BLaER1 (cell line): ENCODE results near the gene PRTG.

Experiments
- H3K27ac ChIP-seq: shearing (Covaris generic); formaldehyde crosslinking; 2 replicates; pipeline ENCODE4 v1.8.1; 2022
- H3K27me3 ChIP-seq: shearing (Covaris generic); formaldehyde crosslinking; 2 replicates; pipeline ENCODE4 v1.8.1; 2022
- H3K36me3 ChIP-seq: shearing (Covaris generic); formaldehyde crosslinking; 2 replicates; pipeline ENCODE4 v1.8.1; 2022
- H3K4me1 ChIP-seq: shearing (Covaris generic); formaldehyde crosslinking; 2 replicates; pipeline ENCODE4 v1.8.1; 2022
- H3K4me2 ChIP-seq: shearing (Covaris generic); formaldehyde crosslinking; 2 replicates; pipeline ENCODE4 v1.8.1; 2022
- H3K4me3 ChIP-seq: shearing (Covaris generic); formaldehyde crosslinking; 2 replicates; pipeline ENCODE4 v1.8.1; 2022
- H3K9ac ChIP-seq: shearing (Covaris generic); formaldehyde crosslinking; 2 replicates; pipeline ENCODE4 v1.8.1; 2022
- H3K9me3 ChIP-seq: shearing (Covaris generic); formaldehyde crosslinking; 2 replicates; pipeline ENCODE4 v1.8.1; 2022
- H4K20me1 ChIP-seq: shearing (Covaris generic); formaldehyde crosslinking; 2 replicates; pipeline ENCODE4 v1.8.1; 2022
- Cebpa-rat ChIP-seq: shearing (Covaris generic); IDR thresholded peaks from 2 replicates; pipeline ENCODE4 v1.8.1; 2022

Gene PRTG

GRCh38 chr15:55721554-55722185, 21.3 kb downstream of the PRTG start:
- Histone ChIP-seq H3K9ac (no peak overlapping the region), H3K27me3 (no peaks in the 10 kb centered on the region), H3K9me3 (peaks cover 4% of the 10 kb centered on the region; the same call in 1 of the 2 replicates), H3K36me3 (no peaks in the 10 kb centered on the region), H4K20me1 (no peaks in the 10 kb centered on the region), H3K4me2 (no peak overlapping the region), H3K4me3 (no peak overlapping the region), H3K27ac (no peak overlapping the region), H3K4me1 (no peaks in the 10 kb centered on the region)
- no peak for TF ChIP-seq Cebpa-rat

- Histone ChIP-seq H3K36me3 (no peaks in the 10 kb centered on the region), H4K20me1 (no peaks in the 10 kb centered on the region), H3K4me3 (no peak overlapping the region), H3K9me3 (no peaks in the 10 kb centered on the region), H3K4me2 (no peak overlapping the region), H3K4me1 (no peaks in the 10 kb centered on the region), H3K27ac (no peak overlapping the region), H3K27me3 (no peaks in the 10 kb centered on the region), H3K9ac (no peak overlapping the region)
- no peak for TF ChIP-seq Cebpa-rat
These were observed 27.4 kb downstream of the PRTG start for GRCh38 chr15:55715355-55716076.

GRCh38 chr15:55714064-55714463, 28.9 kb downstream of the PRTG start:
- Histone ChIP-seq H3K9me3 (no peaks in the 10 kb centered on the region), H3K36me3 (no peaks in the 10 kb centered on the region), H3K4me3 (no peak overlapping the region), H3K27ac (no peak overlapping the region), H3K4me2 (no peak overlapping the region), H3K4me1 (no peaks in the 10 kb centered on the region), H3K27me3 (no peaks in the 10 kb centered on the region), H4K20me1 (no peaks in the 10 kb centered on the region), H3K9ac (no peak overlapping the region)
- TF ChIP-seq Cebpa-rat, result no peak

GRCh38 chr15:55712363-55712762, 30.6 kb downstream of the PRTG start:
- no peaks in the 10 kb centered on the region for H4K20me1 ChIP-seq
- H3K27me3 ChIP-seq, result no peaks in the 10 kb centered on the region
- H3K36me3 ChIP-seq, result no peaks in the 10 kb centered on the region
- no peaks in the 10 kb centered on the region for H3K4me1 ChIP-seq
- no peak for TF ChIP-seq Cebpa-rat
- H3K4me2 ChIP-seq, result no peak overlapping the region
- H3K9ac ChIP-seq, result no peak overlapping the region
- no peak overlapping the region for H3K4me3 ChIP-seq
- H3K9me3 ChIP-seq, result no peaks in the 10 kb centered on the region
- H3K27ac ChIP-seq, result no peak overlapping the region

GRCh38 chr15:55710286-55710685, 32.7 kb downstream of the PRTG start:
- no peak for TF ChIP-seq Cebpa-rat
- Histone ChIP-seq H3K4me2 (no peak overlapping the region), H4K20me1 (no peaks in the 10 kb centered on the region), H3K9ac (no peak overlapping the region), H3K4me1 (no peaks in the 10 kb centered on the region), H3K36me3 (no peaks in the 10 kb centered on the region), H3K9me3 (no peaks in the 10 kb centered on the region), H3K4me3 (no peak overlapping the region), H3K27ac (no peak overlapping the region), H3K27me3 (no peaks in the 10 kb centered on the region)

DNA sequence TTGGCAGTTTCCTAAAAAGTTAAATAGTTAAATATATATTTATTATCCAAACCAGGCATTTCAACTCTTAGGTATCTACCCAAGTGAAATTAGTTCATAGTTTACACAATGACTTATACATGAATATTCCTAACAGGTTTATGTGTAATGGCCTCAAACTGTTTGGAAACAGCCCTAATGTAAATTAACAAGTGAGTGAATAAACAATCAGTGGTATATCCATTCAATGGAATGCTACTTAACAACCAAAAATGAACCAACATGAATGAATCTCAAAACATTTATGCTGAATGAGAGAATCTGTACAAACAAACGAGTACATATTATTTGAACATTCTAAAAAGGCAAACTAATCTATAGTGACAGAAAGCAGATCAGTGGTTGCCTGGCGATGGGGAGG, 33.5 kb downstream of the PRTG start:
- no peaks in the 10 kb centered on the region for H3K9me3 ChIP-seq
- no peaks in the 10 kb centered on the region for H4K20me1 ChIP-seq
- no peak overlapping the region for H3K9ac ChIP-seq
- H3K4me1 ChIP-seq, result no peaks in the 10 kb centered on the region
- no peak overlapping the region for H3K27ac ChIP-seq
- no peak for TF ChIP-seq Cebpa-rat
- H3K27me3 ChIP-seq, result no peaks in the 10 kb centered on the region
- no peak overlapping the region for H3K4me2 ChIP-seq
- H3K36me3 ChIP-seq, result no peaks in the 10 kb centered on the region
- no peak overlapping the region for H3K4me3 ChIP-seq

- Histone ChIP-seq H3K9me3 (no peaks in the 10 kb centered on the region), H4K20me1 (no peaks in the 10 kb centered on the region), H3K9ac (no peak overlapping the region), H3K4me2 (no peak overlapping the region), H3K27me3 (no peaks in the 10 kb centered on the region), H3K4me3 (no peak overlapping the region), H3K4me1 (peaks cover 5% of the 10 kb centered on the region), H3K36me3 (no peaks in the 10 kb centered on the region), H3K27ac (no peak overlapping the region)
- no peak for TF ChIP-seq Cebpa-rat
These were observed 34.2 kb downstream of the PRTG start for GRCh38 chr15:55708720-55709119.

DNA sequence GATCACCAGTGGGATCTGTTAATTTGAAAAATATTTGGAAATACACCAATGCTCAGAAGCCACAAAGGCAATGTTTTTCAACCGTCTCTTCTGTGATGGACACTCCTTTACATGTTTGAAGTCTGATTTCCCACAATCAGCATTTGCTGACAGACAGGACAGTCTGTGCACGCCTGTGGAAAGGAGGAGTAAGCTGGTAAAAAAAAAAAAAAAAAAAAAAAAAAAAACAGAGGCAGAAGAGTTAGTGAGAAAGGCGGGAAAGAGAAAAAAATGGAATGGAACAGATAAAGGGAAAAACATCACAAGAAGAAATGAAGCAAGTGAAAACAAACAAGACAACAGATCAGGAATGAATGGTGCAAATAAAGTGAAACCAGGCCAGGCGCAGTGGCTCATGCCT, 35.0 kb downstream of the PRTG start:
- H3K9me3 ChIP-seq, result no peaks in the 10 kb centered on the region
- H3K9ac ChIP-seq, result no peak overlapping the region
- no peaks in the 10 kb centered on the region for H3K27me3 ChIP-seq
- no peak overlapping the region for H3K4me2 ChIP-seq
- H3K4me1 ChIP-seq, result peaks cover 11% of the 10 kb centered on the region
- no peak overlapping the region for H3K27ac ChIP-seq
- no peaks in the 10 kb centered on the region for H4K20me1 ChIP-seq
- no peak overlapping the region for H3K4me3 ChIP-seq
- no peaks in the 10 kb centered on the region for H3K36me3 ChIP-seq
- TF ChIP-seq Cebpa-rat, result no peak

DNA sequence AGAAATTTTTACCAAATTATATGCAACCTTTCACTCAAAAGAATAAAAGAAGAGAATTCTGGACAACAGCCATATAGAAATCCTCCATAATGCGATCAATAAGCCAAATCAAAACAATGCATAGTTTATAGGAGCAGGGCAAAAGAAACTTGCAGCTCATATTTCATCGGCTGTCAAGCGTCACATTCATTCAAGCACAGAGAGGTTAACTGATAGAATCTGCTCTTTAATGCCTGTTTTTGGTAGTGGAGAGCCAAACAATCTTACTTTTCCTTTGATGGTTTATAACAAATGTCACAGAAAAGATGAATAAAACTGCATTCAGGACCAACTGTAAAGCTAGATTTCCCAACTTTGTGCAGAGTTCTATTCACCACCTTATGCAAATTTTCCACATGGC, 35.4 kb downstream of the PRTG start:
- Histone ChIP-seq H3K27ac (no peak overlapping the region), H3K4me3 (no peak overlapping the region), H3K9me3 (no peaks in the 10 kb centered on the region), H3K4me1 (peaks cover 11% of the 10 kb centered on the region), H4K20me1 (no peaks in the 10 kb centered on the region), H3K4me2 (no peak overlapping the region), H3K9ac (no peak overlapping the region), H3K27me3 (no peaks in the 10 kb centered on the region), H3K36me3 (no peaks in the 10 kb centered on the region)
- no peak for TF ChIP-seq Cebpa-rat

DNA sequence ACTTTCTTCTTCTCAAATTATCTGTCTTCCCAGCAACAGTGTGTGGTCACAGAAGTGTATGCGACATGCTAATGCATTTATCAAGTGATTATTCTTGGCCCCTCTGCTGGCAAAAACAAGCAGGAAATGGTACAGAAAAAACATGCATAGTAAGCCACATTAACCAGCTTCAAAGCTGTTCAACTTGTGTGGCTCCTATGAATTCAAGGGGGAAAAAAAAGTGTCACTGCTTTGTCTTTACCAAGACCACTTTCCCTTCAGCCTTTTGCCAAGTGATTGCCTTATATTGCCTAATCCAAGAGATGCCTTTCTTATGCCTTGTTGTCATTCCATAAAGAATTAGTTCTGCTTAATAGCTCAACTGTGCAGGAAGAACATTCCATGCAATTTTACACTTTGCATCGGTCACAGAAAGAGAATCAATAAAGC, 39.1 kb downstream of the PRTG start:
- H3K36me3 ChIP-seq, result no peaks in the 10 kb centered on the region
- no peaks in the 10 kb centered on the region for H3K27me3 ChIP-seq
- peak overlapping the region; percentile 31; the same call in 1 of the 2 replicates for H3K4me2 ChIP-seq
- no peak for TF ChIP-seq Cebpa-rat
- H3K4me1 ChIP-seq, result peaks cover 11% of the 10 kb centered on the region
- H4K20me1 ChIP-seq, result no peaks in the 10 kb centered on the region
- H3K4me3 ChIP-seq, result no peak overlapping the region
- no peak overlapping the region for H3K27ac ChIP-seq
- no peaks in the 10 kb centered on the region for H3K9me3 ChIP-seq
- no peak overlapping the region for H3K9ac ChIP-seq
